Dermis microvascular lymphatic vessel endothelial cell (primary cell): Measurements from ENCODE around the gene ST8SIA2. TPM values are rescaled to one million over a fixed set of nuclear protein-coding genes. Genes with fewer than 3 reads are reported as not detected.
"Not testable (repeated sequence)": the region's sequence is repeated elsewhere in the genome, so short reads cannot be mapped to it uniquely, and the experiment has no call there.

Experiments used
- DNase-seq, 2 donors: peaks; one replicate each; pipeline versions ENCODE4 v3.0.0 to v3.0.0-alpha.2; 2010; ENCODE audit warnings: low read depth in 2 of 2
- total RNA-seq: library from RNA; depleted of rRNA; stranded (reverse); fragments of >200 nt; gene quantifications from 2 replicates; pipeline ENCODE4 v1.2.1, GENCODE V29; 2014

Gene ST8SIA2
- total RNA-seq, 1 donor from 2014 or later, result 0.13 TPM

GRCh38 chr15:92443381-92443780 lies 49.7 kb downstream of the ST8SIA2 start:
- no peak for DNase-seq

GRCh38 chr15:92444631-92445030 lies 51.0 kb downstream of the ST8SIA2 start:
- no peak for DNase-seq

- no peak for DNase-seq
Observed at GRCh38 chr15:92448370-92448769, 54.7 kb downstream of the ST8SIA2 start.

- no peak for DNase-seq
Observed at GRCh38 chr15:92449476-92449875, 55.8 kb downstream of the ST8SIA2 start.

GRCh38 chr15:92451225-92451825 lies 57.6 kb downstream of the ST8SIA2 start:
- DNase-seq, result no peak

GRCh38 chr15:92452143-92452542 lies 58.5 kb downstream of the ST8SIA2 start:
- no peak for DNase-seq

- DNase-seq, result no peak
Observed at GRCh38 chr15:92453607-92454006, 59.9 kb downstream of the ST8SIA2 start.

GRCh38 chr15:92454555-92455105 lies 60.9 kb downstream of the ST8SIA2 start:
- DNase-seq, result no peak

GRCh38 chr15:92455271-92455670 lies 61.6 kb downstream of the ST8SIA2 start:
- DNase-seq, result no peak

- DNase-seq, result no peak
Observed at GRCh38 chr15:92457471-92458041, 63.9 kb downstream of the ST8SIA2 start.

GRCh38 chr15:92460023-92460422 lies 66.3 kb downstream of the ST8SIA2 start:
- no peak for DNase-seq

- no peak for DNase-seq
Observed at GRCh38 chr15:92462424-92463125, 68.9 kb downstream of the ST8SIA2 start.

- DNase-seq, result no peak
Observed at GRCh38 chr15:92463352-92463751, 69.7 kb downstream of the ST8SIA2 start.

- no peak for DNase-seq
Observed at GRCh38 chr15:92463826-92464225, 70.1 kb downstream of the ST8SIA2 start.

- DNase-seq, result no peak
Observed at GRCh38 chr15:92466834-92467233, 73.2 kb downstream of the ST8SIA2 start.

GRCh38 chr15:92467245-92467644 lies 73.6 kb downstream of the ST8SIA2 start:
- no peak for DNase-seq

- no peak for DNase-seq
Observed at GRCh38 chr15:92468991-92469390, 75.3 kb downstream of the ST8SIA2 start.

GRCh38 chr15:92471288-92471687 lies 77.6 kb downstream of the ST8SIA2 start:
- no peak for DNase-seq

- no peak for DNase-seq
Observed at GRCh38 chr15:92473756-92474155, 80.1 kb downstream of the ST8SIA2 start.

GRCh38 chr15:92479730-92480129 lies 86.0 kb downstream of the ST8SIA2 start:
- not testable (repeated sequence) for DNase-seq

GRCh38 chr15:92480361-92480760 lies 86.7 kb downstream of the ST8SIA2 start:
- DNase-seq, result no peak

GRCh38 chr15:92485441-92485840 lies 91.8 kb downstream of the ST8SIA2 start:
- no peak for DNase-seq
